HG02943 (cell line): ENCODE data around the gene MYO9B.

Source experiments
- ATAC-seq: cut with Tn5 transposase; IDR thresholded peaks from one replicate; pipeline ENCODE4 v1.9.1; 2021; ENCODE audit warnings: mild to moderate bottlenecking, low read depth, moderate library complexity; ENCODE audit not compliant: unreplicated experiment

MYO9B gene

GRCh38 chr19:17112700-17113099 lies 37.1 kb downstream of the MYO9B start:
- no peak for ATAC-seq

GRCh38 chr19:17113127-17113785 lies 37.7 kb downstream of the MYO9B start:
- no peak for ATAC-seq

GRCh38 chr19:17114414-17114831 lies 38.8 kb downstream of the MYO9B start:
- no peak for ATAC-seq

GRCh38 chr19:17116996-17117702 lies 41.6 kb downstream of the MYO9B start:
- no peak for ATAC-seq

GRCh38 chr19:17118957-17119356 lies 43.4 kb downstream of the MYO9B start:
- no peak for ATAC-seq

- no peak for ATAC-seq
These were observed 46.2 kb downstream of the MYO9B start for GRCh38 chr19:17121736-17122293.

- ATAC-seq, result no peak
These were observed 47.5 kb downstream of the MYO9B start for GRCh38 chr19:17123041-17123440.

GRCh38 chr19:17124025-17124424 lies 48.4 kb downstream of the MYO9B start:
- no peak for ATAC-seq

GRCh38 chr19:17125062-17125727 lies 49.6 kb downstream of the MYO9B start:
- peak; percentile 53 for ATAC-seq

- ATAC-seq, result peak; percentile 59
These were observed 50.4 kb downstream of the MYO9B start for GRCh38 chr19:17125728-17126677.

GRCh38 chr19:17127671-17128070 lies 52.1 kb downstream of the MYO9B start:
- no peak for ATAC-seq

GRCh38 chr19:17128403-17128802 lies 52.8 kb downstream of the MYO9B start:
- no peak for ATAC-seq

GRCh38 chr19:17128820-17129219 lies 53.2 kb downstream of the MYO9B start:
- no peak for ATAC-seq

GRCh38 chr19:17129377-17129776 lies 53.8 kb downstream of the MYO9B start:
- no peak for ATAC-seq

- ATAC-seq, result no peak
These were observed 59.6 kb downstream of the MYO9B start for GRCh38 chr19:17135001-17135853.

GRCh38 chr19:17136021-17136420 lies 60.4 kb downstream of the MYO9B start:
- ATAC-seq, result no peak

- ATAC-seq, result no peak
These were observed 61.0 kb downstream of the MYO9B start for GRCh38 chr19:17136617-17137016.

- ATAC-seq, result no peak
These were observed 61.8 kb downstream of the MYO9B start for GRCh38 chr19:17137417-17137816.
